Neural progenitor cell (in vitro differentiated cells): ENCODE data around the gene GLCCI1.

Source experiments
- CTCF ChIP-seq: fragments of 200-600 bp; sonication (generic); IDR thresholded peaks from 2 replicates; pipeline ENCODE4 v1.5.1; 2017; ENCODE audit warnings: antibody characterized with exemption, mild to moderate bottlenecking
- EZH2 ChIP-seq: fragments of 200-600 bp; sonication (generic); IDR thresholded peaks from 2 replicates; pipeline ENCODE4 v1.6.1; 2017; ENCODE audit warnings: antibody characterized with exemption, mild to moderate bottlenecking, moderate library complexity
- EZH2phosphoT487 ChIP-seq: fragments of 200-600 bp; sonication (generic); IDR thresholded peaks from 2 replicates; pipeline ENCODE4 v1.6.1; 2017; ENCODE audit warnings: antibody characterized with exemption

- no peak for TF ChIP-seq EZH2phosphoT487
- TF ChIP-seq CTCF, result no peak
- TF ChIP-seq EZH2, result no peak
Measured at GRCh38 chr7:7920481-7920880, 48.1 kb upstream of the GLCCI1 start.
